ENCODE results near the gene PRADC1.

- TF ChIP-seq POLR2A (IDR thresholded peaks at IDR 0.05; ENCODE audit: low read length) (no peak), GATA1 (IDR thresholded peaks at IDR 0.05; ENCODE audit: low read depth, low read length) (no peak)
Observed at GRCh38 chr2:73257425-73258125, 24.5 kb upstream of the PRADC1 start.

Data from erythroblast (primary cell).